Psoas muscle (tissue), 8 donors: ENCODE measurements around the gene PLEKHJ1. TPM values are rescaled to one million over a fixed set of nuclear protein-coding genes. Genes with fewer than 3 reads are reported as not detected.

Experiments
- ATAC-seq, 4 donors: fragments of 200-7000 bp; cut with Tn5 transposase; one replicate each; pipeline ENCODE4 v1.9.1; 2020; ENCODE audit warnings: moderate library complexity in 3 of 4, mild to moderate bottlenecking in 2 of 4
- DNase-seq, 2 donors: peaks; one replicate each; pipeline ENCODE4 v3.0.0-alpha.2; 2020
- H3K27ac ChIP-seq: fragments of 200-600 bp; one replicate; pipeline ENCODE4 v1.8.0; 2022
- H3K27me3 ChIP-seq, 3 donors: fragments of 200-600 bp in 1 of 3; one replicate each; pipeline versions ENCODE4 v1.6.1 to v1.8.0; 2013 to 2022; ENCODE audit warnings: low read length in 2 of 3, mild to moderate bottlenecking in 2 of 3, moderate library complexity in 1 of 3; ENCODE audit not compliant: insufficient read depth in 3 of 3
- H3K36me3 ChIP-seq, 2 donors: fragments of 200-600 bp in 1 of 2; one replicate each; pipeline versions ENCODE4 v1.6.1 to v1.8.0; 2013 to 2022; ENCODE audit warnings: low read depth in 1 of 2, mild to moderate bottlenecking in 1 of 2, moderate library complexity in 1 of 2; ENCODE audit not compliant: insufficient read depth in 1 of 2
- H3K4me1 ChIP-seq: fragments of 200-600 bp; one replicate; pipeline ENCODE4 v1.8.0; 2022
- H3K4me3 ChIP-seq: fragments of 200-600 bp; one replicate; pipeline ENCODE4 v1.8.0; 2022; ENCODE audit warnings: mild to moderate bottlenecking
- H3K9me3 ChIP-seq: fragments of 200-600 bp; one replicate; pipeline ENCODE4 v1.8.0; 2022
- CTCF ChIP-seq: fragments of 200-600 bp; IDR thresholded peaks from one replicate; pipeline ENCODE4 v1.8.0; 2022; ENCODE audit warnings: antibody characterized with exemption
- WGBS, 3 donors: extraction: QIAGEN DNeasy Blood & Tissue Kit; methylation state at CpG; one replicate each; pipeline versions ENCODE4 v1.1.6 to v1.1.7; 2013; 5-methylcytosine and 5-hydroxymethylcytosine counted together
- intact Hi-C, 2 donors: fragments of 100-400 bp; cut with DNase I; formaldehyde crosslinking; loops; one replicate each; pipeline versions ENCODE4 v1.11.0 to v1.14.2; 2022
- polyA plus RNA-seq, 3 donors: library from polyadenylated mRNA; stranded (reverse); fragments of 200-250 nt; gene quantifications; one replicate each; pipeline ENCODE4 v1.2.3, GENCODE V29; 2013
- total RNA-seq, 4 donors: library from RNA; stranded (reverse); fragmentation: NEBNext Ultra II Directional in 2 of 4; extraction: Animal tissue kit (Norgen Biotek cat#: 25700) in 2 of 4; gene quantifications; one replicate each; pipeline versions ENCODE4 v1.2.1 to v1.2.4, GENCODE V29; 2021 to 2023
- donor health status: healthy with polysubstance abuse.
- donor health status: DM: no; HTN: no; CAD: no; lungs with moderate emphysema.
- donor health status: Bipolar disorder and iron deficiency.
- donor health status: healthy.
- donor health status: DM: yes; HTN: yes; CAD: no.
- donor health status: DM: no; HTN: no; CAD: no.
- donor health status: DM: no; HTN: no; CAD: no.
- donor health status: DM: yes; HTN: yes; CAD: no.

PLEKHJ1 gene
- total and polyA plus RNA-seq, 7 donors: 54.9 to 146 (median 65.5) TPM

DNA sequence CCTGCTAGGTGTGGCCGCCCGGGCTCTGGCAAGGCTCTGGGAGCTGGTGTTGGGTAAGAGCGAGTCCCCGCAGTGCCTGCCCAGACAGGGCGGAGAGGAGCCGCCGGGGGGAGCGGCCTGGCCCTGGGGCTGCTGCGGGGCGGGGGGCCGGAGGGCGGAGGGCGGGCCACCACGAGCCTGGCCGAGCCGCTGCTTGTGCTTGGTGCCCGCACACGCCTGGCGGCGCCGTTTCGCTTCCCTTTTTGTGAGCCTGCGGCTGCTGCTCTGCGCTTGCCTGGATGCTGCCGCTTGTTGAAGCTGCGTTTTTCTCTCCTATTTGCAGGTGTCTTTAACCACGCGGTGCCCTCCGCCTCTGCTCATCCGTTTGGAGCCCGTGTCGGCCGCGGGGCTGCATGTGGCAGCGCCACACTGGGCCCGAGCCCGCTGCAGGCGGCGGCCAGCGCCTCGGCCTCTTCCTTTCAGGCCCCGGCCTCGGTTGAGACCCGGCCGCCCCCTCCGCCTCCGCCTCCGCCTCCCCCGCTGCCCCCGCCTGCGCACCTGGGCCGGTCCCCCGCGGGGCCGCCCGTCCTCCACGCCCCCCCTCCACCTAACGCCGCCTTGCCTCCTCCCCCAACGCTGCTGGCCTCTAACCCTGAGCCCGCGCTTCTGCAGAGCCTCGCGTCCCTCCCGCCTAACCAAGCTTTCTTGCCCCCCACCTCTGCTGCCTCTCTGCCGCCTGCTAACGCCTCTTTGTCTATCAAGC is 8.5 kb downstream of the PLEKHJ1 start:
- ATAC-seq (no peak), DNase-seq (no peak)
- TF ChIP-seq CTCF: no peak
- H3K4me1 ChIP-seq: peaks cover 18% of the 10 kb centered on the region
- no peak overlapping the region for H3K4me3 ChIP-seq
- no peak overlapping the region for H3K27ac ChIP-seq
- peaks cover 13 to 78% of the 10 kb centered on the region in 2 donors for H3K36me3 ChIP-seq
- H3K9me3 ChIP-seq: no peaks in the 10 kb centered on the region
- WGBS, 3 donors: 92 to 96% (median 93%) methylated on average over 54 to 67 of the region's 67 CpGs
- intact Hi-C loops: loop anchor here in 1 of 2 donors (5.0 kb wide), 1 partner anchor 35 kb away; no protein-coding TSS in a partner anchor
- H3K27me3 ChIP-seq: no peaks in the 10 kb centered on the region

GRCh38 chr19:2226840-2227360 is 9.2 kb downstream of the PLEKHJ1 start:
- peaks cover 18% of the 10 kb centered on the region for H3K4me1 ChIP-seq
- no peaks in the 10 kb centered on the region for H3K9me3 ChIP-seq
- TF ChIP-seq CTCF: no peak
- ATAC-seq (no peak), DNase-seq (no peak)
- no peaks in the 10 kb centered on the region for H3K27me3 ChIP-seq
- peaks cover 13 to 81% of the 10 kb centered on the region in 2 donors for H3K36me3 ChIP-seq
- 95 to 97% (median 95%) methylated on average over 32 to 53 of the region's 53 CpGs for WGBS, 3 donors
- intact Hi-C loops: loop anchor here in 1 of 2 donors (5.0 kb wide), 1 partner anchor 35 kb away; no protein-coding TSS in a partner anchor
- H3K4me3 ChIP-seq: no peak overlapping the region
- no peak overlapping the region for H3K27ac ChIP-seq

GRCh38 chr19:2226051-2226839 is 9.9 kb downstream of the PLEKHJ1 start:
- ATAC-seq (no peak), DNase-seq (no peak)
- H3K9me3 ChIP-seq: no peaks in the 10 kb centered on the region
- TF ChIP-seq CTCF: no peak
- H3K4me3 ChIP-seq: no peak overlapping the region
- no peak overlapping the region for H3K27ac ChIP-seq
- peaks cover 13 to 82% of the 10 kb centered on the region in 2 donors for H3K36me3 ChIP-seq
- peaks cover 14% of the 10 kb centered on the region for H3K4me1 ChIP-seq
- H3K27me3 ChIP-seq: no peaks in the 10 kb centered on the region
- WGBS, 3 donors: 91 to 94% (median 92%) methylated on average over 50 to 59 of the region's 59 CpGs
- intact Hi-C loops: loop anchor here in 1 of 2 donors (5.0 kb wide), 1 partner anchor 34 kb away; no protein-coding TSS in a partner anchor

GRCh38 chr19:2225415-2226050 is 10.6 kb downstream of the PLEKHJ1 start:
- intact Hi-C loops: loop anchor here in 1 of 2 donors (5.0 kb wide), 1 partner anchor 33 kb away; no protein-coding TSS in a partner anchor

More at GRCh38 chr19:2225415-2226050, 10.6 kb downstream of the PLEKHJ1 start:
- Histone ChIP-seq H3K4me1 (peaks cover 7% of the 10 kb centered on the region), H3K9me3 (no peaks in the 10 kb centered on the region), H3K27me3 (no peaks in the 10 kb centered on the region), H3K4me3 (no peak overlapping the region), H3K27ac (no peak overlapping the region), H3K36me3 (peaks cover 13 to 89% of the 10 kb centered on the region in 2 donors)
- no peak for ATAC-seq
- DNase-seq: no peak
- 95 to 96% (median 96%) methylated on average over 26 to 32 of the region's 32 CpGs for WGBS, 3 donors
- TF ChIP-seq CTCF: no peak
